NCI-H1694 (cell line): ENCODE data around the gene NTMT1.

Source experiments
- DNase-seq: peaks from one replicate; lab custom pipeline; 2025; lab: John Stamatoyannopoulos, UW

The NTMT1 gene

DNA sequence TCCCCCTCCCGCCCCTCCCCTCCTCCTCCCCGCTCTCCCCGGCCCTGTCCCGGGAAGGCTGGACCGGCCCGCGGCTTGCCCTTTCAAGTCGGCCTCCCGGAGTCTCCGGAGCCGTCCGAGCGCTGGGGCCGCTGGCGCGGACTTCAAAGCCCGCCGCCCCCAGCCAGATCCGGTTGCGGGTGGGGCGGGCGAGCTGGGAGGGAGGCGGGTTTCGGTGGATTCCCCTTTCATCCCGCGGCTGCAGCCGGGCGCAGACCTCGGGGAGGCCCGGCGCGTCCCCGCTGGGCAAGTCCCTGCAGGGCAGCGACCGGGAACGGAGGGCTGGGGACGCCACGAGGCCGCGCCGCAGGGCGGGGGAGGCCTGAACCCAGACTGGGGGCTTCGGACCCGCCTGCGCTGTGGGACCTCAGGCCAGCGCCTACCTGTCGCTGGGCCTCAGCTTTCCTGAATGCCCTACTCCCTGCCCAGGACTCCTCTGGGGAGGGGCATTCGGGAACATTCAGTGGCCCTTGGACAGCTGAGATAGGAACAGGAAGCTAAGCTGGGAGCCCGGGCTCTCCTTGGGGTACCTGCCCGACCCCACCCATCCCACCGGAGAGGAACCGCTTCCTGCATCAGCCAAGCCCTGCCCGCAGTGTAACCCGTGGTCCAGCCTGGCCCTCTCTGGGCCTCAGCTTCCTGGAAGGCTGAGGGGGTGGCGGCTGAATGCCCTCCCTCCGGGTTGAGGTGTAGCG is 28.4 kb upstream of the NTMT1 start:
- DNase-seq = no peak

DNA sequence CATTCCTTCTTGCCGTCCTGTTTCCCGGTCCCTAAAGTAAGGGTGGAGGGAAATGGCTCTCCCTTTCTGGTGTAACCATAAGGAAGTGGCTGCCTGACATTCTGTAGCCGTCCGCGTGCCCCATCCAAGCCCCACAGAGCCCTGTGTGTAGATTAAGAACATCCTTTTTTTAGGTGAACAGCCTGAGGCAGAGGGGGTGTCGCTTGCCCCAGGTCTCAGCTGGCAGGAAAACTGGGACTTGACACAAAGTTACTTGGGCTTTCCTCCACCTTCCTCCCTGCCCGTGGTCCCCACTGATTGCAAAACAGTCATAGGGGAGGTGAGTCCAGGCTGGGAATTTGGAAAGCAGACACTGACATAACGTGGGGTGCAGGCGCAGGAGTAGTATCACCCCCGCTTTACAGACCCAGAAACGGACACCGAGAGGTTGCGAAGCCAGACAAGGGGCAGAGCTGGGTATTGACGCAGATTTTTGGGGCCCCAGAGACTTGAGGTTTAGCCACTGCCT is 27.8 kb upstream of the NTMT1 start:
- no peak for DNase-seq

GRCh38 chr9:129601082-129601674 is 24.8 kb upstream of the NTMT1 start:
- no peak for DNase-seq

DNA sequence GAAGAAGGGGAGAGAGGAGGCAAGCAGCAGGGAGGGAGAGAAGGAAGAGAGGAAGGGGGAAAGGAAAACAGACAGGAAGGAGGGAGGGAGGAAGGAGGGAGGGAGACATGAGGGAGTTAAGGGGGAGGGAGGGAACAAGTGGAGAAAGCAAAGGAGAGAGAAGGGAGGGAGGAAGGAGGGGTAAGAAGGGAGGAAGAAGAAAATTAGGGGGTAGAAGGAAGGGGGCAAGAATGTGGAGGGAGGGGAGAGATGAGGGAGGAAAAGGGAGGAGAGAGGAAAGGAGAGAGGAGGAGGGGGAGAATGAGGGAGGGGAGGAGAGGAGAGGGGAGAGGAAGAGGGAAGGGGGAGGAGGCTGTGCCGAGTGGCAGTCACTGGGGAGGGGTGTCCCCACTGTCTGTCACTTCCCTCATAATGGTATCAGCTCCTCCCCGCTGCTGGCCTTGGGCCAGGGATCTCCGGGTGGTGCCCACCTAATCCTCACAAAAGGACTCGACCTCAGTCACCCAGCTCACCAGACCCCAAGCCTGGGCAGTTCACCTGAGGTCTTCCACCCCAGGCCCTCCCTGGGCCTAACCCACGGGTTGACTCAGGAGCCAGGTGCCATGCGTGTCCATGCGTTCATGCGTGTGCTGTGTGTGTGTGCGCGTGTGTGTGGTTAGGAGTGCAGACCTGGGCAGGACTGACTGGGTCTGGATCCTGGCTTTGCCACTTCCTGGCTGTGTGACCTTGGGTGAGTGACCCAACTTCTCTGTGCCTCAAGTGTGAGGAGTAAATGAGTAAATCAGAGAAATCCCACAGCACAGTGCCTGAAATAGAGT is 23.2 kb upstream of the NTMT1 start:
- DNase-seq = no peak

GRCh38 chr9:129604056-129604765 is 21.8 kb upstream of the NTMT1 start:
- DNase-seq = no peak

- DNase-seq = no peak
Measured at GRCh38 chr9:129604766-129605163, 21.2 kb upstream of the NTMT1 start.

DNA sequence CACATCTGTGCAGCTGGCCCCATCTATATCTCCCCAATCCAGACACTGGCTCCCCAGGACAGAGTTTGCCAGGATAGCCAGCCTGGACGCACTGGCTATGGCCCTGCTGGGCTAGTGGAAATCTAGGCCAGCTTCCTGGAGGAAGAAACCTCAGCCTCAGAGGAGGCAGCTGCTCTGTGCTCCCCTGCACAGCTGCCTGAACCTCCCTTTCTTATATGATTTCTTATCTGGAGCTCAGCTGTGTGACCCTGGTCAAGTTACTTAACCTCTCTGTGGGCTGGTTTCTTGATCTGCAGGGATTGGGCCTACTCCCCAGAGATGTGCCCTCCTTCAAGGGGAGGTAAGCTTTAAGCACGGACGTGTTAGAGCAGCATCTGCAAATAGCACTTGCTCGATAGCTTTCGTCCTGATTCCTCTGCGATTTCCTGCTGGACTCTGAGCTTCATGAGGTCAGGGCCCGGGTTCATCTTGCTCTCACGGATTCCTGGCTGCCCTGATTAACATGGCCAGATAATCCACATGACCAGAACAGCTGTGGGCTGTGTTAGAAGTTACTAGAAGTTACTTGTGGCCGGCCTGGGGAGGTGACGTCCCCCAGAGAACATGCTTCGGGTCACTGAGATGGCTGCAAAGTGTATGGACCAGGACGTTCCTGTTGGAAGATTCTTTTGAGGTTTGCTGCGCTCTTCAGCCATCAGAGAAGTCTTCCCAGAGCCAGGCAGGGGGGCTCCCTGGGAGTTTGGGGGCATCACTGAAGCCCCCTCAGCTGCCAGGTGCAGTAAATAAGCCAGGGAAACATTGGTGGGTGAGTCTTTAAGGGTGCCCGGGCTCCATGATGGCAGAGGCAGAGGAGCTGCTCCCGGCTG is 19.6 kb upstream of the NTMT1 start:
- DNase-seq = no peak

GRCh38 chr9:129607027-129607387 is 19.0 kb upstream of the NTMT1 start:
- no peak for DNase-seq

- no peak for DNase-seq
Measured at GRCh38 chr9:129608561-129609481, 17.1 kb upstream of the NTMT1 start.

GRCh38 chr9:129609486-129610212 is 16.3 kb upstream of the NTMT1 start:
- no peak for DNase-seq

GRCh38 chr9:129610213-129610472 is 15.8 kb upstream of the NTMT1 start:
- no peak for DNase-seq

DNA sequence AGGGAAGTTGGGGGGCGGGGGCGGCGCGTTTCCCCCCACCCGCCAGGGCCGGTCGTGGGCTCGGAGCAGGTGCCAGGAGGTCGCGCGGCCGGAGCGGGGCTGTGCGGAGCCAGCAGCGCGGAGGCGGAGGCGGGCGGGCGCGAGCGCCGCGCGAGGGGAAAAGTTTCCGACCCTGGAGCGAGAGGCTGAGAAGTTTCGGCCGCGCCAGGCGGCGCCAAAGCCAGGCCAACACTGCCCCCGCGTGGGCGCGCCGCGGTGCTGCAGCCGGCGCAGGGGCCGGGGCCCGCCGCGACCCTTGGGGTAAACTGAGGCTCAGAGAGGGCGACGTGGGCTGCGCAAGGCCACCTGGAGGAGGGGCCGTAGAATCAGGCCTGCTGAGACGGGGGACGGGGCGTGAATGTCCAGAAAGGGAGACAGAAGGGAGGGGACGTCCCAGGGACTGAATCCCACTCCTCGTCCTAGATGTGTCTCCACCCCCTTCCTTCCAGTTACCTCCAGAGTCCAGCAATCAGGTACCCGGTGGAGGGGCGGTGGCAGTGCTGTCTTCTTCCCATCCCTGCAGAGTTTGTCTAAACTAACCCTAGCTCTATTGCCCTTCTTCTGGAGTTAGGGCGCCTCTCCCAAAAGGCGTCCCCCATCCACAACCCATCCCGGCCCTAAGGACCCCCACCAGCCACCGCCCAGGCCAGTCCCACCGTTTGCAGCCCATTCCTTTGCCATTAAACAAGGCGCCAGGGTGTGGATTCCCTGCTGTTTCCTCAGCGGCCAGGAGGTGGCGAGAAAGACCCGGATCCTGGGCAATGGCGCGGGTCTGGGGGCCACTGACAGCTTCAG is 15.3 kb upstream of the NTMT1 start:
- DNase-seq = peak; percentile 43

- no peak for DNase-seq
Measured at GRCh38 chr9:129611307-129611800, 14.6 kb upstream of the NTMT1 start.

- no peak for DNase-seq
Measured at GRCh38 chr9:129612123-129612522, 13.8 kb upstream of the NTMT1 start.

- no peak for DNase-seq
Measured at GRCh38 chr9:129612815-129613519, 13.0 kb upstream of the NTMT1 start.

DNA sequence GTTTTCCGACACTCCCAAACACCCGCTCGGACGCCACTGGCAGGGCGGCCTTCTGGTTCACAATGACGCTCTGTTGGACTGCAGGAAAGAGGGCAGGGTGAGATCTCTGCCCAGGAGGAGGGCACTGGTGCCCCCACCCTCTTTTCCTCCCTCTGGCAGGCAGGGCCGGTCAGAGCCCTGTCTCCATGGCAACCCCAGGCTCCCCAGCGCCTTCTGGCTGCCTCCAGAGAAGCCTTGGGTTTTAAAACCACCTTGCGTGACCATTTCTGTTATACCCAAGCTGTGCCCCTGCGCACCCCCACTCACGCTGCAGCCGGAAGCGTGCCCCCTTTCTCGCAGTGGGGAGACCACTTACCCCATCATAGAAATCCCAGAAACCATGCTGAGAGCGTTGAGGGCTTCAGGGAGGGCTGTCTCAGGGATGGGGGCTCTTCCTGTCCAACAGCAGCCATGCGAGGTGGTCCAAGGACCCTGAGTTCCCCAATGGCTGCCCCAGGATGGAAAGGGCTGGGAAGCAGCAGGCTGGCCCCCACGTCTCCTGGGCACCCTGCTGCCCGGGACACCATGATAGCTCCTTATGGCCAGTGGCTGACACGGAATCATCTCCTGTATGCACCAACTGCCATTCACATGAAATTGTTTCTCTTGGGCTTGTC is 12.3 kb upstream of the NTMT1 start:
- no peak for DNase-seq

DNA sequence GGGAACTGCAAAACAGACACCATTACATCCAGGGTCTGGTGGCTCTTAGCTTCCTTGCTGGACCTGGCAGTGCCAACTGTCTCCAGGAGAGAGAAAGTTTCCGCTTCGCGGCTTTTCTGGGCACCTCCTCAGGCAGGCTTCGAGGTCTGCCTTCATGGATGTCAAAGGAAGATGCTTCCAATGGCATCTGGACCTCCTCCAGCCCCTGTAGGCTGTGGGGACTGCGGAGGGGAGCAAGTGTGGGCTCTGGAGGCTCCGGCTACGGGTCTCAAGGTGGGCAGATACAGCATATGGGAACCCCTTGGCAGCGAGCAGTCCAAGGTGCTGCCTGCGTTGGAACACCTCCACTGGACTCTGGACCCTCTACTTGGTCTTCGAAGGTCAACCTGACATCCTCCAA is 11.0 kb upstream of the NTMT1 start:
- DNase-seq = no peak
